OCI-LY7 (cell line): ENCODE results near the gene TLE4.

ENCODE experiments used
- CTCF ChIP-seq: fragments of 200-600 bp; sonication (generic); conservative IDR thresholded peaks from 2 replicates; pipeline ENCODE4 v1.5.1; 2014; ENCODE audit warnings: mild to moderate bottlenecking, antibody characterized with exemption, low read length, moderate library complexity, mixed read lengths
- EZH2phosphoT487 ChIP-seq: fragments of 200-600 bp; sonication (generic); IDR thresholded peaks from 2 replicates; pipeline ENCODE4 v1.6.1; 2018; ENCODE audit warnings: low read depth, borderline replicate concordance, mild to moderate bottlenecking, mixed run types, antibody characterized with exemption, low read length, moderate library complexity, mixed read lengths

- TF ChIP-seq CTCF = no peak
- no peak for TF ChIP-seq EZH2phosphoT487
Observed at GRCh38 chr9:79577969-79578723, 6.4 kb downstream of the TLE4 start.
